H9 (cell line): ENCODE results near the gene CLIP4. TPM values are rescaled to one million over a fixed set of nuclear protein-coding genes. Genes with fewer than 3 reads are reported as not detected.

Source experiments
- DNase-seq: peaks from one replicate; pipeline ENCODE4 v3.0.0-alpha.2; 2017
- H2AFZ ChIP-seq: one replicate; pipeline ENCODE4 v1.6.1; 2013; ENCODE audit warnings: mild to moderate bottlenecking, low read length, control low read depth, moderate library complexity
- H2AK5ac ChIP-seq: 2 replicates; pipeline ENCODE4 v1.6.1; 2013; ENCODE audit warnings: low read length, control low read depth, mixed read lengths; ENCODE audit not compliant: insufficient read length
- H2BK120ac ChIP-seq: one replicate; pipeline ENCODE4 v1.6.1; 2013; ENCODE audit warnings: low read depth, mild to moderate bottlenecking, low read length, control low read depth, inconsistent platforms; ENCODE audit not compliant: poor library complexity, severe bottlenecking
- H2BK12ac ChIP-seq: 2 replicates; pipeline ENCODE4 v1.6.1; 2013; ENCODE audit warnings: low read length, control low read depth, mixed read lengths, low read depth; ENCODE audit not compliant: insufficient read length
- H2BK15ac ChIP-seq: 2 replicates; pipeline ENCODE4 v1.6.1; 2013; ENCODE audit warnings: low read depth, low read length, control low read depth
- H2BK20ac ChIP-seq: one replicate; pipeline ENCODE4 v1.6.1; 2013; ENCODE audit warnings: low read depth, mild to moderate bottlenecking, low read length, control low read depth, inconsistent platforms; ENCODE audit not compliant: poor library complexity, severe bottlenecking
- H2BK5ac ChIP-seq: 2 replicates; pipeline ENCODE4 v1.6.1; 2013; ENCODE audit warnings: low read length, control low read depth, mixed read lengths; ENCODE audit not compliant: insufficient read length
- H3K14ac ChIP-seq: 2 replicates; pipeline ENCODE4 v1.6.1; 2013; ENCODE audit warnings: low read length, control low read depth; ENCODE audit not compliant: insufficient read depth
- H3K18ac ChIP-seq: 2 replicates; pipeline ENCODE4 v1.6.1; 2013; ENCODE audit warnings: low read depth, mild to moderate bottlenecking, mixed read lengths, low read length, control low read depth; ENCODE audit not compliant: insufficient read length
- H3K23ac ChIP-seq: 2 replicates; pipeline ENCODE4 v1.6.1; 2013; ENCODE audit warnings: low read length, control low read depth, mixed read lengths, low read depth; ENCODE audit not compliant: insufficient read length
- H3K23me2 ChIP-seq: 2 replicates; pipeline ENCODE4 v1.6.1; 2013; ENCODE audit warnings: low read depth, mild to moderate bottlenecking, mixed read lengths, low read length, control low read depth; ENCODE audit not compliant: insufficient read length, poor library complexity, severe bottlenecking
- H3K27ac ChIP-seq: 2 replicates; pipeline ENCODE4 v1.5.1; 2013; ENCODE audit warnings: low read length, control low read depth, mixed read lengths, low read depth; ENCODE audit not compliant: insufficient read length
- H3K27me3 ChIP-seq: 2 replicates; pipeline ENCODE4 v1.6.1; 2013; ENCODE audit warnings: low read length, control low read depth, inconsistent platforms; ENCODE audit not compliant: insufficient read depth
- H3K4ac ChIP-seq: 2 replicates; pipeline ENCODE4 v1.6.1; 2013; ENCODE audit warnings: low read depth, mild to moderate bottlenecking, control low read depth, inconsistent platforms, low read length, moderate library complexity
- H3K4me1 ChIP-seq: 2 replicates; pipeline ENCODE4 v1.6.1; 2013; ENCODE audit warnings: low read length, control low read depth, inconsistent platforms; ENCODE audit not compliant: insufficient read depth
- H3K4me2 ChIP-seq: 2 replicates; pipeline ENCODE4 v1.6.1; 2013; ENCODE audit warnings: low read length, control low read depth, mixed read lengths; ENCODE audit not compliant: insufficient read length, insufficient read depth
- H3K56ac ChIP-seq: 2 replicates; pipeline ENCODE4 v1.6.1; 2013; ENCODE audit warnings: low read depth, mild to moderate bottlenecking, mixed read lengths, low read length, control low read depth; ENCODE audit not compliant: insufficient read length
- H3K79me1 ChIP-seq: 2 replicates; pipeline ENCODE4 v1.6.1; 2013; ENCODE audit warnings: low read depth, mild to moderate bottlenecking, moderate library complexity, low read length, control low read depth, inconsistent platforms; ENCODE audit not compliant: insufficient read depth, poor library complexity, severe bottlenecking
- H3K79me2 ChIP-seq: 2 replicates; pipeline ENCODE4 v1.6.1; 2013; ENCODE audit warnings: low read length, control low read depth, inconsistent platforms; ENCODE audit not compliant: insufficient read depth
- H3K9ac ChIP-seq: 2 replicates; pipeline ENCODE4 v1.6.1; 2013; ENCODE audit warnings: low read length, control low read depth, mixed read lengths; ENCODE audit not compliant: insufficient read length; ENCODE audit errors: extremely low read depth
- H3K9me3 ChIP-seq: one replicate; pipeline ENCODE4 v1.6.1; 2013; ENCODE audit warnings: low read depth, low read length, inconsistent platforms; ENCODE audit not compliant: control insufficient read depth
- H3T11ph ChIP-seq: one replicate; pipeline ENCODE4 v1.6.1; 2013; ENCODE audit warnings: mild to moderate bottlenecking, low read length, control low read depth, inconsistent platforms
- H4K20me1 ChIP-seq: one replicate; pipeline ENCODE4 v1.6.1; 2013; ENCODE audit not compliant: control insufficient read depth, insufficient read length, insufficient read depth
- H4K5ac ChIP-seq: 2 replicates; pipeline ENCODE4 v1.6.1; 2013; ENCODE audit warnings: low read depth, mild to moderate bottlenecking, mixed read lengths, low read length, control low read depth; ENCODE audit not compliant: insufficient read length
- H4K8ac ChIP-seq: replicated peaks from 2 replicates; pipeline ENCODE4 v1.6.1; 2013; ENCODE audit warnings: low read length, control low read depth, mixed read lengths, low read depth; ENCODE audit not compliant: insufficient read length
- H4K91ac ChIP-seq: 2 replicates; pipeline ENCODE4 v1.6.1; 2013; ENCODE audit warnings: low read depth, mild to moderate bottlenecking, moderate library complexity, mixed read lengths, low read length, control low read depth; ENCODE audit not compliant: insufficient read length
- H3K27ac Mint-ChIP-seq, 3 experiments: 2 replicates in 2 of 3; 3 replicates in 1 of 3; pipeline ENCODE4 v1.8.0; 2020 to 2021; ENCODE audit warnings: mixed read lengths in 3 of 3, mild to moderate bottlenecking in 1 of 3, moderate library complexity in 1 of 3
- H3K27me3 Mint-ChIP-seq: 2 replicates; pipeline ENCODE4 v1.8.0; 2021; ENCODE audit warnings: low read depth, mild to moderate bottlenecking, moderate library complexity, mixed read lengths
- H3K36me3 Mint-ChIP-seq, 3 experiments: 2 replicates in 2 of 3; 3 replicates in 1 of 3; pipeline ENCODE4 v1.8.0; 2020 to 2021; ENCODE audit warnings: low read depth in 3 of 3, mixed read lengths in 3 of 3; ENCODE audit not compliant: insufficient read depth in 1 of 3
- H3K4me1 Mint-ChIP-seq, 2 experiments: 2 replicates each; pipeline ENCODE4 v1.8.0; 2020; ENCODE audit warnings: mixed read lengths in 2 of 2
- H3K4me3 Mint-ChIP-seq, 2 experiments: 2 replicates in 1 of 2; 3 replicates in 1 of 2; pipeline ENCODE4 v1.8.0; 2020 to 2021; ENCODE audit warnings: mild to moderate bottlenecking in 2 of 2, mixed read lengths in 2 of 2, moderate library complexity in 1 of 2
- H3K9me3 Mint-ChIP-seq, 2 experiments: 2 replicates in 1 of 2; 3 replicates in 1 of 2; pipeline ENCODE4 v1.8.0; 2020; ENCODE audit warnings: mild to moderate bottlenecking in 2 of 2, mixed read lengths in 2 of 2, moderate library complexity in 1 of 2
- CTCF ChIP-seq: fragments of 200-600 bp; sonication (generic); conservative IDR thresholded peaks from 3 replicates; pipeline ENCODE4 v1.8.0; 2021; ENCODE audit warnings: antibody characterized with exemption, mild to moderate bottlenecking
- WGBS: extraction: QIAGEN DNeasy Blood & Tissue Kit; methylation state at CpG from one replicate; pipeline ENCODE4 v1.1.7; 2013; ENCODE audit warnings: missing lambda C conversion rate, low lambda C conversion rate, mixed read lengths; ENCODE audit not compliant: insufficient read length; ENCODE audit errors: extremely low coverage; 5-methylcytosine and 5-hydroxymethylcytosine counted together
- total RNA-seq: library from RNA; stranded (reverse); gene quantifications from 2 replicates; pipeline ENCODE4 v1.2.1, GENCODE V29; 2021

CLIP4 gene
- total RNA-seq, 1 experiment from 2014 or later, result 0.66 TPM

GRCh38 chr2:29154610-29155009, 39.4 kb downstream of the CLIP4 start:
- H2AFZ ChIP-seq, result no peak overlapping the region

More at GRCh38 chr2:29154610-29155009, 39.4 kb downstream of the CLIP4 start:
- Histone ChIP-seq H3K79me1 (no peaks in the 10 kb centered on the region), H3K23ac (no peak overlapping the region), H3K14ac (no peak overlapping the region), H3K56ac (no peak overlapping the region), H2BK5ac (no peak overlapping the region), H3K18ac (no peak overlapping the region), H2BK12ac (no peak overlapping the region), H4K20me1 (no peaks in the 10 kb centered on the region), H2BK15ac (no peak overlapping the region), H2BK120ac (no peak overlapping the region), H3K27me3 (no peaks in the 10 kb centered on the region), H3K27ac (no peak overlapping the region), H4K91ac (no peak overlapping the region), H2AK5ac (no peak overlapping the region), H3K79me2 (no peaks in the 10 kb centered on the region), H3K4me1 (no peaks in the 10 kb centered on the region), H3K4me2 (no peak overlapping the region), H3T11ph (no peak overlapping the region), H3K9me3 (no peaks in the 10 kb centered on the region), H3K23me2 (no peaks in the 10 kb centered on the region), H2BK20ac (no peak overlapping the region), H4K5ac (no peak overlapping the region), H3K9ac (no peak overlapping the region), H3K4ac (no peak overlapping the region), H4K8ac (no peak overlapping the region)
- peaks cover 2% of the 10 kb centered on the region; the same call in 1 of the 2 replicates for H3K27me3 Mint-ChIP-seq
- H3K36me3 Mint-ChIP-seq, result no peaks in the 10 kb centered on the region
- H3K4me3 Mint-ChIP-seq, result no peak overlapping the region
- H3K4me1 Mint-ChIP-seq, result peaks cover 5 to 6% of the 10 kb centered on the region in 2 experiments
- DNase-seq, result no peak
- H3K27ac Mint-ChIP-seq, result no peak overlapping the region
- WGBS, result no CpG with 5 or more reads among the region's 2 CpGs
- H3K9me3 Mint-ChIP-seq, result no peaks in the 10 kb centered on the region
- no peak for TF ChIP-seq CTCF
